Spleen (tissue), 11 donors: ENCODE data around the gene SBF1. TPM values are rescaled to one million over a fixed set of nuclear protein-coding genes. Genes with fewer than 3 reads are reported as not detected.

Experiments used
- DNase-seq: peaks from one replicate; pipeline ENCODE4 v3.0.0-alpha.2; 2020
- H3K27ac ChIP-seq, 8 donors: fragments of 200-600 bp; sonication (generic) in 7 of 8; 1 replicate in 4 of 8; 2 replicates in 4 of 8; pipeline versions ENCODE4 v1.5.0 to v1.8.0; 2016 to 2021; ENCODE audit warnings: inconsistent platforms in 4 of 8, mild to moderate bottlenecking in 4 of 8, moderate library complexity in 1 of 8
- H3K27me3 ChIP-seq, 7 donors: fragments of 200-600 bp; sonication (generic) in 6 of 7; replicated peaks in 1 of 7; 1 replicate in 4 of 7; 2 replicates in 3 of 7; pipeline versions ENCODE4 v1.5.0 to v1.8.0; 2016 to 2021; ENCODE audit warnings: inconsistent platforms in 3 of 7, mild to moderate bottlenecking in 1 of 7
- H3K36me3 ChIP-seq, 6 donors: fragments of 200-600 bp; sonication (generic) in 5 of 6; 1 replicate in 4 of 6; 2 replicates in 2 of 6; pipeline versions ENCODE4 v1.5.0 to v1.8.0; 2016 to 2021; ENCODE audit warnings: inconsistent platforms in 2 of 6
- H3K4me1 ChIP-seq, 6 donors: fragments of 200-600 bp; sonication (generic) in 5 of 6; 1 replicate in 3 of 6; 2 replicates in 3 of 6; pipeline versions ENCODE4 v1.5.0 to v1.8.0; 2016 to 2021; ENCODE audit warnings: inconsistent platforms in 3 of 6
- H3K4me3 ChIP-seq, 8 donors: fragments of 200-600 bp; sonication (generic) in 7 of 8; 1 replicate in 4 of 8; 2 replicates in 4 of 8; pipeline versions ENCODE4 v1.5.0 to v1.8.0; 2016 to 2021; ENCODE audit warnings: inconsistent platforms in 4 of 8, mild to moderate bottlenecking in 4 of 8, moderate library complexity in 2 of 8
- H3K9me3 ChIP-seq, 8 donors: fragments of 200-600 bp; sonication (generic) in 7 of 8; 1 replicate in 4 of 8; 2 replicates in 4 of 8; pipeline versions ENCODE4 v1.5.0 to v1.8.0; 2016 to 2021; ENCODE audit warnings: inconsistent platforms in 4 of 8
- POLR2A ChIP-seq, 3 donors: fragments of 450-650 bp; IDR thresholded peaks; one replicate each; pipeline ENCODE4 v1.5.1; 2017; ENCODE audit warnings: antibody characterized with exemption in 3 of 3, mild to moderate bottlenecking in 1 of 3
- POLR2AphosphoS5 ChIP-seq, 3 donors: sonication (generic); formaldehyde crosslinking; IDR thresholded peaks; one replicate each; pipeline ENCODE4 v1.5.1; 2017; ENCODE audit warnings: antibody characterized with exemption in 3 of 3
- WGBS, 5 donors: extraction: QIAGEN DNeasy Blood & Tissue Kit in 3 of 5; methylation state at CpG; one replicate each; pipeline versions ENCODE4 v1.1.5 to v1.1.7; 2013 to 2018; 5-methylcytosine and 5-hydroxymethylcytosine counted together
- intact Hi-C: fragments of 100-400 bp; cut with DNase I; formaldehyde crosslinking; loops from one replicate; pipeline ENCODE4 v1.15.0; 2023; ENCODE audit warnings: low total_unique reads
- polyA plus RNA-seq, 3 donors: library from polyadenylated mRNA; stranded (reverse); fragments of 200-250 nt; gene quantifications; one replicate each; pipeline ENCODE4 v1.2.1, GENCODE V29; 2013
- total RNA-seq, 7 donors: library from RNA; depleted of rRNA in 3 of 7; stranded (reverse); fragments of >200 nt in 3 of 7; fragmentation: NEBNext Ultra II Directional in 4 of 7; extraction: Animal tissue kit (Norgen Biotek cat#: 25700) in 4 of 7; gene quantifications; one replicate each; pipeline versions ENCODE4 v1.1.0 to v1.2.1, GENCODE V29; 2016 to 2021
- TF ChIP-seq, protein P1 (sequence below), 11 experiments: fragments of 200-600 bp in 7 of 11; fragments of 450-650 bp in 4 of 11; sonication (generic) in 4 of 11; IDR thresholded peaks in 8 of 11; conservative IDR thresholded peaks in 3 of 11; 1 replicate in 7 of 11; 2 replicates in 4 of 11; pipeline versions ENCODE4 v1.4.0 to v1.8.0; 2016 to 2021; ENCODE audit warnings: antibody characterized with exemption in 11 of 11, inconsistent platforms in 4 of 11, mild to moderate bottlenecking in 1 of 11
- donor health status: healthy with polysubstance abuse.
- donor health status: DM: no; HTN: no; CAD: no; lungs with moderate emphysema.
- donor health status: DM: no; HTN: no; CAD: no.
- donor health status: Bipolar disorder and iron deficiency.
- donor health status: healthy.
- donor health status: DM: no; HTN: no; CAD: no.
- donor health status: DM: yes; HTN: yes; CAD: no.

SBF1 gene
- total and polyA plus RNA-seq, 10 donors = 35.7 to 96.9 (median 75.3) TPM

DNA sequence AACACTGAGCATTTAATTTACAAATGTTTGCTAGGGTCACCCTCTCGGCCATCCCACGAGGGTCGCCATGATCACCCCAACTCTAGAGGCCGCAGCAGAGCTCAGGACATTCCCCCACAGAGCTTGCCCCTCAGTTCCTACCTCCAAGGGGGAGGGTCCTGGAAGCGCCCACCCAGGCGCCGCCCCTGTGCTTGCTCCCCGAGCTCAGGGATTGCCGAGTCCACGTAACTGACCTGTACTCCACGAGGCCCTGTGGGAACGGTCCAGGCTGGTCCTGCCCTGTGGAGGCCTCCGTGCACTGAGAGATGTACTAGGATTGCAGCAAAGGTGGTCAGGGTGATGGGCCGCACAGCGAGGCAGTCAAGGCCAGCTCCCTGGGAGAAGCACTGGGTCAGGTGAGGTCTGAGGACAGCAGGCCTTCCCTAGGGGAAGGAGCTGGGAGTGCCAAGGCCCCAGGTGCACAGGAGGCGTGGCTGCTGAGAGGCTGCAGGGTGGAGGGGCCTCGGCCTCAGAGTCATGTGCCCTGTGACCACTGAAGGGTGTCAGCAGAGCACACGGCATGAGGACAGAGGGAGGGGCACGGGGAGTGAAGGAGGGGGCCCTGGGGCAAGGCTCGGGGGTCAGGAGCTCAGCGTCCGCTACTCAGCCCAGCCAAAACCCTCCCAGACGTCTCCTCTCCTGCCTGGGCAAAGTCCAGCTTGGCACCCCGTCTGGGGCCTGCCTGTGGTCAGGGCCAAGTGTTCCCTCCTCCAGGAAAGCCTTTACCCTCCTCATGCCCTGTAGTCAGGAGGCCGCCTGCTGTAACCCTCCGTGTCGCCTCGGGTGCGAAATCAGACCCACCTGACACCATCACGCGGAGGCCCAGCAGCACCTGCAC lies 9.4 kb upstream of the SBF1 start:
- Histone ChIP-seq H3K4me3 (no peak overlapping the region), H3K36me3 (no peaks in the 10 kb centered on the region), H3K9me3 (no peaks in the 10 kb centered on the region), H3K4me1 (peaks cover 5 to 33% (median 18%) of the 10 kb centered on the region in 6 donors), H3K27ac (no peak overlapping the region), H3K27me3 (peaks cover 0 to 79% (median 20%) of the 10 kb centered on the region in 7 donors)
- WGBS, 5 donors = 82 to 88% (median 85%) methylated on average over 21 to 31 of the region's 31 CpGs
- TF ChIP-seq POLR2A (IDR thresholded peaks at IDR 0.05) = no peak
- intact Hi-C loops = no loop called here
- no peak for DNase-seq

DNA sequence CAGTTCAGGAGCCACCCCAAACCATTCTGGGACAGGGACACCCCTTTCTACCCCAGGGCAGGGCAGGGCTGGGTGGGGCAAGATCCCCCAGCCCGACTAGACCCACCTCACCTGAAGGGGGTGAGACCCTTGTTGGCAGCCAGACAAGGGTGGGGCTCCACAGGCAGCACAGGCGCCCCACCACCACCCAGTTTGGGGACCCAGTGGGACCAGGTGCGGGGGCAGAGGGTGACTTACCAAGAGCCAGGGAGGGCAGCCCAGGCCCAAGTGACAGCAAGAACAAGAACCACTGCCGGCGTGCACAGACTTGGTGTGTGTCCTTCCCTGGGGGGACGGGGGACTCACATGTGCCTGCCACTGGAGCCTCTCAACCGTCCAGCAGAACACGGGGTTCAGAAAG lies 8.7 kb upstream of the SBF1 start:
- Histone ChIP-seq H3K36me3 (no peaks in the 10 kb centered on the region), H3K4me1 (peaks cover 5 to 33% (median 18%) of the 10 kb centered on the region in 6 donors), H3K27ac (no peak overlapping the region), H3K27me3 (peaks cover 0 to 82% (median 20%) of the 10 kb centered on the region in 7 donors), H3K4me3 (no peak overlapping the region), H3K9me3 (no peaks in the 10 kb centered on the region)
- TF ChIP-seq, protein P1, sequence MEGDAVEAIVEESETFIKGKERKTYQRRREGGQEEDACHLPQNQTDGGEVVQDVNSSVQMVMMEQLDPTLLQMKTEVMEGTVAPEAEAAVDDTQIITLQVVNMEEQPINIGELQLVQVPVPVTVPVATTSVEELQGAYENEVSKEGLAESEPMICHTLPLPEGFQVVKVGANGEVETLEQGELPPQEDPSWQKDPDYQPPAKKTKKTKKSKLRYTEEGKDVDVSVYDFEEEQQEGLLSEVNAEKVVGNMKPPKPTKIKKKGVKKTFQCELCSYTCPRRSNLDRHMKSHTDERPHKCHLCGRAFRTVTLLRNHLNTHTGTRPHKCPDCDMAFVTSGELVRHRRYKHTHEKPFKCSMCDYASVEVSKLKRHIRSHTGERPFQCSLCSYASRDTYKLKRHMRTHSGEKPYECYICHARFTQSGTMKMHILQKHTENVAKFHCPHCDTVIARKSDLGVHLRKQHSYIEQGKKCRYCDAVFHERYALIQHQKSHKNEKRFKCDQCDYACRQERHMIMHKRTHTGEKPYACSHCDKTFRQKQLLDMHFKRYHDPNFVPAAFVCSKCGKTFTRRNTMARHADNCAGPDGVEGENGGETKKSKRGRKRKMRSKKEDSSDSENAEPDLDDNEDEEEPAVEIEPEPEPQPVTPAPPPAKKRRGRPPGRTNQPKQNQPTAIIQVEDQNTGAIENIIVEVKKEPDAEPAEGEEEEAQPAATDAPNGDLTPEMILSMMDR (IDR thresholded peaks at IDR 0.05 in 8 of 11, conservative IDR thresholded peaks at IDR 0.05 in 3 of 11) = no peak
- TF ChIP-seq POLR2A (IDR thresholded peaks at IDR 0.05) = no peak
- no peak for TF ChIP-seq POLR2AphosphoS5 (IDR thresholded peaks at IDR 0.05)
- 89 to 98% (median 90%) methylated on average over 5 to 8 of the region's 8 CpGs for WGBS, 5 donors
- no peak for DNase-seq
- intact Hi-C loops = no loop called here

DNA sequence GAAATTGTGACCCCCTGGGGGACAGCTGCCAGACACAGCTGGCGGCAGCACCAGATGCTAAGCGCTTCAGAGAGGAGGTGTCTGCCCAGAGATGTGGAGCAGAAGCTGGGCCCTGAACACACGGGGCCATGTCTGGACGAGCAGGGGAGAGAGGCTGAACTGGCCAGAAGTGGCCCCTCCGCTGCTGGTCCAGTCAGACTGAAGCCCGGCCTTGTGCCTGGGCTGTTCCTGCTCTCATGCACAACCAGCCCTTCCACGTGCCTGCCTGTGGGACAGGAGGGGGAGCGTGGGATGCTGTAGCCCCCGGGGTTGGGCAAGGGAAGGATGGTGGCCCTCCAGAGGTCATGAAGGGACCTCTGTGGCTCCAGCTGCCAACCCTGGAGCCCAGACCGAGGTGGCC lies 8.3 kb upstream of the SBF1 start:
- Histone ChIP-seq H3K9me3 (no peaks in the 10 kb centered on the region), H3K36me3 (no peaks in the 10 kb centered on the region), H3K4me1 (peaks cover 5 to 33% (median 18%) of the 10 kb centered on the region in 6 donors), H3K27me3 (peaks cover 0 to 78% (median 20%) of the 10 kb centered on the region in 7 donors), H3K4me3 (no peak overlapping the region), H3K27ac (no peak overlapping the region)
- intact Hi-C loops = no loop called here
- DNase-seq = no peak
- WGBS, 5 donors = 79 to 92% (median 86%) methylated on average over 3 to 10 of the region's 10 CpGs
- TF ChIP-seq, protein P1 (IDR thresholded peaks at IDR 0.05 in 8 of 11, conservative IDR thresholded peaks at IDR 0.05 in 3 of 11) = no peak
- TF ChIP-seq POLR2AphosphoS5 (IDR thresholded peaks at IDR 0.05) (no peak), POLR2A (IDR thresholded peaks at IDR 0.05) (no peak)

DNA sequence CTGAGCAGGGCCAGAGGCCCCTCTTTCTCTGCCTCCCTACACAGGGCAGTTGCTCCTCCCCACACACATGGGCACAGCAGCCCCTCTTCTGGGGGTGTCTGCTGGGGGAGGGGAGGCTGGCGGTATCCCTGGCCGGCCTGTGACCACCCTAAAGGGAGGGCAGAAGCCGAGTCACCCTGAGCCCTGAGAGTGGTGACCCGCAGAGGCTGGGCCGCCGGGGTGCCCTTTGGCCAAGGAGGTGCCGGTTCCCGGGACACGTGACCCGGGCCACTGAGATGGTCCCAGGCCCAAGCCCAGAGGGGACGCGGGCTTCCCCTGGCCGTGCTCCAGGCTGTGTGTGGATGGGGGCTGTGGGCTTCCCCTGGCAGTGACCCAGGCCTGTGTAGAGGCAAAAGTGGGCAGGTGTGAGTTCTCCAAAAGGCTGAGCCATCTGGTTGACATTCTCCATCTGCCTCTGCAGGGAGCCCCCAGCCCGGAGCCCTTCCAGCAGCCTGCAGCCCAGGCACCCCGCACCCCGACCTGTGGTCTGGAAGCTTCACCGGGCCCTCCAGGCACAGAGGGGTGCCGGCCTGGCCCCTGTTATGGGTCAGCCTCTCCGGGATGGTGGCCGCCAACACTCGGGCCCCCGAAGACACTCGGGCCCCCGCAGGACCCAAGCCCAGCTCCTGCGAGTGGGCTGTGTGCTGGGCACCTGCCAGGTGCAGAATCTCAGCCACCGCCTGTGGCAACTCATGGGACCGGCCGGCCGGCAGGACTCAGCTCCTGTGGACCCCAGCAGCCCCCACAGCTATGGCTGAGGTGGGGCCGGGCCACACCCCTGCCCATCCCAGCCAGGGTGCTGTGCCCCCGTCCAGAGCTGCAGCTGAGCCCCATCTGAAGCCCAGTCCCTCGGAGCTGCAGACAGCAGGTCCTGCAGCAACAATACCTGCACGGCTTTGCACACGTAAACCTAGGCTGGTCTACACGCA lies 7.6 kb upstream of the SBF1 start:
- WGBS, 5 donors = 53 to 75% (median 71%) methylated on average over 8 to 35 of the region's 35 CpGs
- DNase-seq = peak; percentile 74
- H3K4me3 ChIP-seq = peak overlapping the region; percentile 51 to 86 (median 58)
- H3K9me3 ChIP-seq = no peaks in the 10 kb centered on the region
- peaks cover 0 to 71% (median 20%) of the 10 kb centered on the region in 7 donors for H3K27me3 ChIP-seq
- no peaks in the 10 kb centered on the region for H3K36me3 ChIP-seq
- H3K27ac ChIP-seq = peak overlapping the region in 3 of 8 donors; percentile 55 to 69 (median 62)
- peaks cover 5 to 33% (median 18%) of the 10 kb centered on the region in 6 donors for H3K4me1 ChIP-seq
- intact Hi-C loops = no loop called here
- no peak for TF ChIP-seq POLR2A (IDR thresholded peaks at IDR 0.05)
- TF ChIP-seq POLR2AphosphoS5 (IDR thresholded peaks at IDR 0.05) = no peak
- TF ChIP-seq, protein P1 (IDR thresholded peaks at IDR 0.05 in 8 of 11, conservative IDR thresholded peaks at IDR 0.05 in 3 of 11) = no peak
